ENCODE results near the gene KCNAB2.

The KCNAB2 gene

DNA sequence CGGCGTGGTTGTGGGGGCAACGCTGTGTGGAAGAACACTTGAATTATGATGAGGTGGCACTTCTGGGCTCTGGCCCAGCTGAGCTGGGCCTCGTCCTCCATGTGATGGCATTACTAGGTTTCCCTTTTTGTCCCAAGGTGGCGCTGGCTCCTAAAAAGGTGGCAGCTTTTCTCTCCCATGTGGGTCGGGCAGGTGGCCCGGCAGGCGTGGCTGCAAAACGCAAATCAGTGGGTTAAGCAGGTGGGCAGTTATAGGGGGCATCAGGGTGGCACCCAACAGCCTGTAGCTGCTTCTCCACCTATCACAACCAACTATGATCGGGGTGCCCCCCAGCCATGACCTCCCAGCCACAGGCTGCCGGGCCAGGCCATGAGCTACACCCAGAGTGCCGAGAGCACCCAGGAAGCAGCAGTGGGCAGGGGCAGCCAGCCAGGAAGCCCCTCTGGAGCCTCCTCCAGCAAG is 59.6 kb downstream of the KCNAB2 start:
- H3K9me3 Mint-ChIP-seq, result no peaks in the 10 kb centered on the region

DNA sequence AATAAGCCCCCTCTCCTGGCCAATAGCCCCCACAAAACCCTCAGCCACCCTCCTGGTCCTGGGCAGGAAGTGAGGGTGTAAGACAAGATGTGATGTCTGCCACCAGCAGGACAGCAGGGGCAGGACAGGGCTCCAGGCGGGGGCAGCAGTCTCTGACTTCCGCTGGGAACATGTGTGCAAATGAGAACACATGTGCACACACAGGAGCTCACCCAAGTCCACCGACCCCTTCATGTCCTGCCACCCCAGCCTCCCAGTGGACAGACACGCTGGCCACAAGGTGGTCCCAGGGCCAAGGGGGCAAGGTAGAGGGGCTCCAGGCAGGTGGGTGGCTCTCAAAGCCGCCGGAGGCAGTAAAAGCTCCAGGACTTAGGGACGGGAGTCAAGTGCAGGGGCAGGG is 60.1 kb downstream of the KCNAB2 start:
- Mint-ChIP-seq H3K27ac (no peak overlapping the region), H3K9me3 (no peaks in the 10 kb centered on the region), H3K27me3 (peaks cover 9% of the 10 kb centered on the region), H3K4me1 (ENCODE audit: low read depth) (no peaks in the 10 kb centered on the region), H3K4me3 (no peak overlapping the region), H3K36me3 (ENCODE audit: low read depth) (no peaks in the 10 kb centered on the region)

More for the DNA sequence above, 59.6 kb downstream of the KCNAB2 start:
- Mint-ChIP-seq H3K4me3 (no peak overlapping the region), H3K27ac (no peak overlapping the region), H3K4me1 (ENCODE audit: low read depth) (no peaks in the 10 kb centered on the region), H3K27me3 (peaks cover 9% of the 10 kb centered on the region), H3K36me3 (ENCODE audit: low read depth) (no peaks in the 10 kb centered on the region)

DNA sequence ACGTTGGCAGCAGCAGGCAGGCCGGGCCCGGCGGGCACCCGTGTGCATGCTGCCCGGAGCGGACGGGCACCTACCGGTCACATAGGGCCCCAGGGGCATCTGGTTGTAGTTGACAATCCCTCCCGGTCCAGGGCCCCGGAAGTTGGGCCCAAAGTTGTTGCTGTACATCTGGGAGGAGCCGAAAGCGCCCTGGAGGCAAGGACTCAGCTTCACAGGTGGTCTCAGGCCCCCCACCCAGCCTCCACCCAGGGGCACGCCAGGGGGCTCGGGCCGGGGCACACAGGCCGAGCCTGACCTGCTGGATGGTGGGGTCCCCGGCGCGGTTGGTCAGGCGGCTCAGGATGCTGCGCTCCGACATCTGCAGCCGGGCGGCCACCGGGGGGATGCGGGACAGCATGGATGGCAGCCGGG is 60.6 kb downstream of the KCNAB2 start:
- peaks cover 9% of the 10 kb centered on the region for H3K27me3 Mint-ChIP-seq
- no peaks in the 10 kb centered on the region for H3K36me3 Mint-ChIP-seq (ENCODE audit: low read depth)
- no peaks in the 10 kb centered on the region for H3K9me3 Mint-ChIP-seq
- H3K4me3 Mint-ChIP-seq, result no peak overlapping the region
- H3K27ac Mint-ChIP-seq, result no peak overlapping the region
- no peaks in the 10 kb centered on the region for H3K4me1 Mint-ChIP-seq (ENCODE audit: low read depth)

DNA sequence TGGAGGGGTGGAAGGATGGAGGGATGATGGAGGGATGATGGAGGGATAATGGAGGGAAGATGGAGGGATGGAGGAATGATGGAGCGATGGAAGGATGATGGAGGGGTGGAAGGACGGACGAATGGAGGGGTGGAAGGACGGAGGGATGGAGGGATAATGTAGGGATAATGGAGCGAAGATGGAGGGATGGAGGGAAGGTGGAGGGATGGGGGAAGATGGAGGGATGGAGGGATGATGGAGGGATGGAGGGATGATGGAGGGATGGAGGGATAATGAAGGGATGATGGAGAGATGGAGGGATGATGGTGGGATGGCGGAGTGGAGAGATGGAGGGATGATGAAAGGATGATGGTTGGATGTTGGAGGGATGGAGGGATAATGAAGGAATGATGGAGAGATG is 61.3 kb downstream of the KCNAB2 start:
- Mint-ChIP-seq H3K27me3 (peaks cover 10% of the 10 kb centered on the region), H3K4me3 (no peak overlapping the region), H3K27ac (no peak overlapping the region)

DNA sequence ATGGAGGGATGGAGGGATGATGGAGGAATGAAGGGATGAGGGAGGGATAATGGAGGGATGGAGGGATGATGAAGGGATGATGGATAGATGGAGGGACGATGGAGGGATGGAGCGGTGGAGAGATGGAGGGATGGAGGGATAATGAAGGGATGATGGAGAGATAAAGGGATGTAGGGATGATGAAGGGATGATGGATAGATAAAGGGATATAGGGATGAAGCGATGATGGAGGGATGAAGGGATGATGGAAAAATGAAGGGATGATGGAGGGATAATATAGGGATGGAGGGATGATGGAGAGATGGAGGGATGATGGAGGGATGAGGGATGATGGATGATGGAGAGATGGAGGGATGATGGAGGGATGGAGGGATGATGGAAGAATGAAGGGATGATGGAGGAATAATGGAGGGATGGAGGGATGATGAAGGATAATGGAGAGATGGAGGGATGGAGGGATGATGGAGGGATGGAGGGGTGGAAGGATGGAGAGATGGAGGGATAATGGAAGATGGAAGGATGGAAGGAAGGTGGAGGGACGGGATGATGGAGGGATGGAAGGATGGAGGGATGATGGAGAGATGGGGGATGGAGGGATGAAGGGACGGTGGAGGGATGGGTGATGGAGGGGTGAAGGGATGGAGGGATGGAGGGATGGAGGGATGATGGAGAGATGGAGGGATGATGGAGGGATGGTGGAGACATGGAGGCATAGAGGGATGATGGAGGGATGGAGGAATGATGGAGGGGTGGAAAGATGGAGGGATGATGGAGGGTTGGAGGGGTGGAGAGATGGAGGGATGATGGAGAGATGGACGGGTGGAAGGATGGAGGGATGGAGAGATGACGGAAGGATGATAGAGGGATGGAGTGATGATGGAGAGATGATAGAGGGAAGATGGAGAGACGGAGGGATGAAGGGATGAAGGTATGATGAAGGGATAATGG is 62.0 kb downstream of the KCNAB2 start:
- Mint-ChIP-seq H3K27ac (no peak overlapping the region), H3K4me1 (ENCODE audit: low read depth) (no peaks in the 10 kb centered on the region), H3K36me3 (ENCODE audit: low read depth) (no peaks in the 10 kb centered on the region), H3K4me3 (no peak overlapping the region), H3K9me3 (no peaks in the 10 kb centered on the region), H3K27me3 (peaks cover 12% of the 10 kb centered on the region)

More for the DNA sequence above, 61.3 kb downstream of the KCNAB2 start:
- Mint-ChIP-seq H3K4me1 (ENCODE audit: low read depth) (no peaks in the 10 kb centered on the region), H3K9me3 (no peaks in the 10 kb centered on the region), H3K36me3 (ENCODE audit: low read depth) (no peaks in the 10 kb centered on the region)

DNA sequence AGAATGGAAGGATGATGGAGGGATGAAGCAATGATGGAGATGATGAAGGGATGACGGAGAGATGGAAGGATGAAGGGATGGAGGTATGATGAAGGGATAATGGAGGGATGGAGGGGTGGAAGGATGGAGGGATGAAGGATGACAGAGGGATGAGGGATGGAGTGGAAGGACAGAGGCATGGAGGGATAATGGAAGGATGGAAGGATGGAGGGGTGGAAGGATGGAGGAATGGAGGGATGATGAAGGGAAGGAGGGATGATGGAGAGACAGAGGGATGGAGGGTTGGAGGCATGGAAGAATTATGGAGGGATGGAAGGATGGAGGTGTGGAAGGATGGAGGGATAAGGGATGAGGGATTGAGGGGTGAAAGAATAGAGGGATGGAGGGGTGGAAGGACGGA is 62.8 kb downstream of the KCNAB2 start:
- Mint-ChIP-seq H3K4me1 (ENCODE audit: low read depth) (no peaks in the 10 kb centered on the region), H3K36me3 (ENCODE audit: low read depth) (no peaks in the 10 kb centered on the region), H3K4me3 (no peak overlapping the region), H3K9me3 (no peaks in the 10 kb centered on the region), H3K27me3 (peaks cover 12% of the 10 kb centered on the region), H3K27ac (no peak overlapping the region)

DNA sequence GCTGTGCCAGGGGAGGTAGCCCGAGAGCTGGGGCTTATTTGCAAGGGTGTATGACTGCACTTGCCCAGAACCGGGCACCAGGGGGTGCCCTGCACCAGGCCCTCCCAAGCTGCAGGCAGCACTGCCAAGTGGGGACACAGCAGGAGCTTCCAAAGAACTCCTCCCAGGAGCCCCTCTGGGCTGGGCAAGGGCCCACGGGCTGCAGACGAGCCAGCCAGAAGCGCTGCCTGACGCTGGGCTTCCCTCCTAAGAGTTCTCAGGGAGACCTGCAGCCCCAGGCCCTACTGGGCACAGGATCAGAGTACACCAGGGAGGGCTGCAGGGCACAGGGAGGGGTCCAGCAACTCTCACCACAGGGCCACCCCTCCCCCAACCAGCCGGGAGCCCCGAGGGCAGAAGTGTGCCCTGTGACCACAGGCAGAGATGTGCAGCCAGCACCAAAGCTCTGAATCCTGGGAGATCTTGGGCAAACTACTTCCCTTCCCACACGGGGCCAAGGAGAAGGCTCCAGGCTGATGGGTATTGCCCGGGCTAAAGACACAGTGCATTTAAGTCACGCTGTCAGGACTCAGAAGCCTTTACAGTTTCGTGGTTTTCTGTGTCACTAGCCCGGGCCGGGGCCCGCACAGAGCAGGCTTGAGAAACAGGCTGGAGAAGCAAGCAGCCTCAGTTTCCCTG is 63.4 kb downstream of the KCNAB2 start:
- Mint-ChIP-seq H3K36me3 (ENCODE audit: low read depth) (no peaks in the 10 kb centered on the region), H3K27me3 (peaks cover 12% of the 10 kb centered on the region), H3K9me3 (no peaks in the 10 kb centered on the region), H3K27ac (no peak overlapping the region), H3K4me1 (ENCODE audit: low read depth) (no peaks in the 10 kb centered on the region), H3K4me3 (no peak overlapping the region)

DNA sequence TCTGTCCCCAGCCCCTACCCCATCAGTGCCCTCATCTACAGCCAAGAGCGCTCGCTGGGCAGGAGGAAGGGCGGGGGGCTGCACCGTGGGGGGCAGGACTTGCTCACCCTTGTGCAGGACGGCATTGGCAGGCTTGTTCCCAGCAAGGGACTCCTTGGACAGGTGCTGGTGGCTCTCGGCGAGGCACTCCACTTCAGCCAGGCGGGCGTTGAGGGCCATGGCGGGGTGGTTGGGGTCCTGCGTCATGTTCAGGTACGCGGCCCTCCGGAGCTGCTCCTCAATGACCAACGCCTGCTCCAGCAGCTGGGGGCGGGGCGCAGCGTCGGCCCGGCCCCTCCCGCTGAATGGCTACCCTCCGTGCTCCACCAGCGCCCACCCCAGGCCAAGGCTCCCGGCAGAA is 64.0 kb downstream of the KCNAB2 start:
- no peaks in the 10 kb centered on the region for H3K36me3 Mint-ChIP-seq (ENCODE audit: low read depth)
- H3K4me1 Mint-ChIP-seq (ENCODE audit: low read depth), result no peaks in the 10 kb centered on the region
- H3K27me3 Mint-ChIP-seq, result peaks cover 12% of the 10 kb centered on the region
- H3K27ac Mint-ChIP-seq, result no peak overlapping the region
- no peaks in the 10 kb centered on the region for H3K9me3 Mint-ChIP-seq
- H3K4me3 Mint-ChIP-seq, result no peak overlapping the region

DNA sequence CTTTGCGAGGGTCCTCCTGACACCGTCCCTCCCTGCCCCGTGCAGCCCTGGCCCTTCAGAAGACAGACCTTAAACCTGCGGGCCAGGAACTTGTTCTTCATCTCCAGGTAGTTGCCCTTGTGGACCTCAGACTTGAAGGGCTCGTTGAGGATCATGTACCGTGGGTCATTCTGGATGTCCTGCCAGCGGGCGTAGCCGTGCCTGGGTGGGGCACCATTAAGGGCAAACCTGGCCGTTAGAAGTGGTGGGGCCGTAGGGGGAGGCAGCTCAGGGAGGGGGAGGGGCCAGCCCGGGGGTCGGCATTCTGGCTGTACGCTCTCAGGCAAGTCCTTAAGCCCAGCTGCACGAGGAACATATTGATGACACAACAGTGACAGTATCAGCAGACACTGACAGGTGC is 64.6 kb downstream of the KCNAB2 start:
- H3K27ac Mint-ChIP-seq, result no peak overlapping the region
- no peaks in the 10 kb centered on the region for H3K36me3 Mint-ChIP-seq (ENCODE audit: low read depth)
- H3K27me3 Mint-ChIP-seq, result peaks cover 10% of the 10 kb centered on the region
- no peaks in the 10 kb centered on the region for H3K4me1 Mint-ChIP-seq (ENCODE audit: low read depth)
- H3K4me3 Mint-ChIP-seq, result no peak overlapping the region
- no peaks in the 10 kb centered on the region for H3K9me3 Mint-ChIP-seq

DNA sequence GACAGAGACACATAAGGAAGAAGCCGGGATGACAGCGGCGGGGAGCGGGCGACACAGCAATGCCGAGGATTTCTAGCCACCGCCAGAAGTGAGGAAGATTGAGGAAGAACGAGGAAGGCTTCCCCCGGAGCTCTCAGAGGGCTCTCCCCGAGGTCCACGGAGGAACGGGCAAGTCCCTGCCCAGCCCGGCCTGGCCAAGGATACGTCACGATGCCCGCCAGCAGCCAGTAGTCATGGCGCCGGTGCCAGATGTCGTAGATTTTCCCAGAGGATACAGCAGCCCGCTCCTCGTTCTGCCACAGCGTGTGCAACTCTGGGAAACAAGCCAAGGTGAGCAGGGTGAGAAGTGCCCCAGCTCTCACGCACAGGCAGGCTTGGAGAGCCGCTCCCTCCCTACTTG is 65.9 kb downstream of the KCNAB2 start:
- H3K27me3 Mint-ChIP-seq, result peaks cover 10% of the 10 kb centered on the region
- H3K36me3 Mint-ChIP-seq (ENCODE audit: low read depth), result no peaks in the 10 kb centered on the region
- peaks cover 1% of the 10 kb centered on the region for H3K9me3 Mint-ChIP-seq
- H3K4me1 Mint-ChIP-seq (ENCODE audit: low read depth), result no peaks in the 10 kb centered on the region
- H3K4me3 Mint-ChIP-seq, result no peak overlapping the region
- no peak overlapping the region for H3K27ac Mint-ChIP-seq

DNA sequence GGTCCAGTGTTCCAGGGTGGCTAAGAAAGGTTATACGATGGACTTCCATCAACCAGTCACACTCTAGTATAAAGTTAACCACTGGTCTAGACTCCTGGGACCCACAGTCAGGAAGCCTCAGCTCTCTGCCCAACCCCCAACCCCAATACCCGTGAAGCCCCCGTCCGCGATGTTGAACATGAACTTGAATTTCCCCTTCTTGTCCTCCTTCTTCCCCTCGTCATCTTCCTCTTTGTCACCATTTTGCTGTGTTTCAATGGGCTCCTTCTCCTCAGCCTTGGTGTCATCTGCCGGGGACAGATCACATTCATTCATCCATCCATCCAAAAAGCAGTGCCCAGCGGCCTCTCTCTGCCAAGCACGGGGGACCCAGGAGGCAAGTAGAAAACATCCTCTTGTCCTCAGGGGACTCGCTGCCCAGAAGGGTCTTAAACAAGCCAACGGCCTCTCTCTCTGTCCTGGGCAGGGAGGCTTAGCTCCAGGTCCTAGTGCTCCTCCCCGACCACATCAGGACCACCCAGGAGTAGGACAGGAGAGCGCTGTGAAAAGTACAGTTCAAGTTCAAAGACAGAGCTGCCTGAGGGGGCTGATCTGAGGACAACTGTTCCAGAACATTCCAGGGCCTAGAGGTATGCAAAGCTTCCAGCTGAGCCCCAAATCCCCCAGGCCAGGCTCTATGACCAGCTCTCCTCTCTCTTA is 66.5 kb downstream of the KCNAB2 start:
- no peak overlapping the region for H3K27ac Mint-ChIP-seq
- no peaks in the 10 kb centered on the region for H3K4me1 Mint-ChIP-seq (ENCODE audit: low read depth)
- no peaks in the 10 kb centered on the region for H3K36me3 Mint-ChIP-seq (ENCODE audit: low read depth)
- H3K4me3 Mint-ChIP-seq, result no peak overlapping the region
- peaks cover 7% of the 10 kb centered on the region for H3K9me3 Mint-ChIP-seq
- peaks cover 10% of the 10 kb centered on the region for H3K27me3 Mint-ChIP-seq

DNA sequence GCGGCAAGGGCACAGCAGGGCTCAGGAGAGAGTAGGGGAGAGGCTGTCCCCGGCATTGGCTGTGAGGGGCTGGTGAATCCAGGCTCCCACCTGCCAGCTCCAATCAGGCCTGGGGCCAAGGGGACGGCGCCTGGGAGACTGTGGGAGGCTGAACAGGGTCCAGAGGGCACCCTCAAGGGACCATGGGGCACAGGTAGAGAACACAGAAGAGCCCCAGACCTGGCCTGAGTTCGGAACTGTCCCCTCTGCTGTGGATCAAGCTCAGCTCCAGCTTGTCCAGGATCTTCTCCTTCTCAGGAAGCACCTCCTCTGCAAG is 67.0 kb downstream of the KCNAB2 start:
- Mint-ChIP-seq H3K27me3 (peaks cover 11% of the 10 kb centered on the region), H3K9me3 (peaks cover 11% of the 10 kb centered on the region), H3K36me3 (ENCODE audit: low read depth) (no peaks in the 10 kb centered on the region), H3K4me3 (no peak overlapping the region), H3K4me1 (ENCODE audit: low read depth) (no peaks in the 10 kb centered on the region), H3K27ac (no peak overlapping the region)

DNA sequence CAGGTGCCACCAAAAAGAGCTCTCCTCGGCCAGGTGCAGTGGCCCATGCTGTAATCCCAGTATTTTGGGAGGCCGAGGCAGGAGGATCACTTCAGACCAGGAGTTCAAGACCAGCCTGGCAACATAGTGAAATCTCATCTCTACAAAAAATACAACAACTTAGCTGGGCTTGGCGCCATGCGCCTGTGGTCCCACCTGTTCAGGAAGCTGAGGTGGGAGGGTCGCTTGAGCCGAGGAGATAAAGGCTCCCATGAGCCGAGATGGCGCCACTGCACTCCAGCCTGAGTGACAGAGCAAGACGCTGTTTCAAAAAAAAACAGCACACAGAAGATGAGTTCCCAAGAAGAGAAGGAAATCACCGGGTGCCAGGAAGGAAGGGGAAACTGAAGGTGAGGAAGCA is 67.4 kb downstream of the KCNAB2 start:
- Mint-ChIP-seq H3K4me3 (no peak overlapping the region), H3K4me1 (ENCODE audit: low read depth) (no peaks in the 10 kb centered on the region), H3K9me3 (peaks cover 13% of the 10 kb centered on the region), H3K27ac (no peak overlapping the region), H3K36me3 (ENCODE audit: low read depth) (no peaks in the 10 kb centered on the region), H3K27me3 (peaks cover 12% of the 10 kb centered on the region)

DNA sequence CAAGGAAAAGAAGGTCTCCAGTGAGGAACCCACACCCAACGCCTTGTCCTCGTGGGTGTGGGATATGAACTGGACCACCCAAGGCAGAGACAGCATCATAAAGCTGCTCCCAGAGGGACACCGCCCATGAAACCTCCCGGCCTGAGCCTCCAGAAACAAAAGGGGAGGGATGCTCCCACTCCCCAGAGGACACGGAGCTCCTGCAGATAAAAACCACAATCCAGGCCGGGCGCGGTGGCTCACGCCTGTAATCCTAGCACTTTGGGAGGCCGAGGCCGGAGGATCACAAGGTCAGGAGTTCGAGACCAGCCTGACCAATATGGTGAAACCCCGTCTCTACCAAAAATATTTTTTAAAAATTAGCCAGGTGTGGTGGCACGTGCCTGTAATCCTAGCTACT is 68.1 kb downstream of the KCNAB2 start:
- H3K27me3 Mint-ChIP-seq, result peaks cover 8% of the 10 kb centered on the region
- H3K27ac Mint-ChIP-seq, result no peak overlapping the region
- no peaks in the 10 kb centered on the region for H3K36me3 Mint-ChIP-seq (ENCODE audit: low read depth)
- no peak overlapping the region for H3K4me3 Mint-ChIP-seq
- H3K4me1 Mint-ChIP-seq (ENCODE audit: low read depth), result no peaks in the 10 kb centered on the region
- peaks cover 13% of the 10 kb centered on the region for H3K9me3 Mint-ChIP-seq

DNA sequence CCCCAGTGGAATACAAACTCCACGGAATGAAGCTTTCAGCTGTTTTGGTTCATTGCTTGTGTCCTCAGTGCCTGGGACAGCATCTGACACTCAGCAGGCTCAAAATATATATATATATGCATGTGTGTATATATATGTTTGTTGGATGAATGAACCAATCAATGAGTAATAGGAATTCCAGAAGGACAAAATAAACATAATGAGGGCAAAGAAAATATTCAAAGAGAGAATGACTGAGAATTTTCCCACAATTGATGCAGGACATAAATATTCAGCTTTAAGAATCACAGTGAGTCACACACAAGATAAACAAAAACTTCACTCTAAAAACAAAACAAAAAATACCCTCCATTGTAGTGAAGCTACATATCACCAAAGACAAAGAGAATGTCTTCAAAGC is 70.4 kb downstream of the KCNAB2 start:
- Mint-ChIP-seq H3K27me3 (peaks cover 8% of the 10 kb centered on the region), H3K9me3 (peaks cover 13% of the 10 kb centered on the region), H3K4me1 (ENCODE audit: low read depth) (no peaks in the 10 kb centered on the region), H3K27ac (no peak overlapping the region), H3K36me3 (ENCODE audit: low read depth) (no peaks in the 10 kb centered on the region), H3K4me3 (no peak overlapping the region)

Data from stimulated activated naive CD8-positive, alpha-beta T cell treated with anti-CD3 and anti-CD28 coated beads, Interleukin-15, Interleukin-2, amounts not matched to agents 100 ng/mL and 50 ng/mL, for 24 hours (primary cell).